HuH-7.5 (cell line): ENCODE data around the gene RNF220.

Experiments
- DNase-seq: peaks from one replicate; pipeline ENCODE4 v3.0.0; 2011; ENCODE audit warnings: low spot score

Gene RNF220

GRCh38 chr1:44407430-44408211, 2.6 kb downstream of the RNF220 start:
- peak; percentile 52 for DNase-seq

- no peak for DNase-seq
These were observed 3.1 kb downstream of the RNF220 start for GRCh38 chr1:44408212-44408582.

- peak; percentile 68 for DNase-seq
These were observed 3.9 kb downstream of the RNF220 start for GRCh38 chr1:44408632-44409602.

GRCh38 chr1:44409757-44410156, 4.7 kb downstream of the RNF220 start:
- DNase-seq = no peak

- no peak for DNase-seq
These were observed 6.8 kb downstream of the RNF220 start for GRCh38 chr1:44411861-44412260.

- DNase-seq = no peak
These were observed 7.5 kb downstream of the RNF220 start for GRCh38 chr1:44412601-44413000.

- DNase-seq = no peak
These were observed 8.7 kb downstream of the RNF220 start for GRCh38 chr1:44413740-44414139.

- DNase-seq = no peak
These were observed 10.0 kb downstream of the RNF220 start for GRCh38 chr1:44415013-44415412.

GRCh38 chr1:44416408-44416807, 11.4 kb downstream of the RNF220 start:
- no peak for DNase-seq

GRCh38 chr1:44417351-44418021, 12.4 kb downstream of the RNF220 start:
- no peak for DNase-seq

GRCh38 chr1:44418022-44418673, 13.1 kb downstream of the RNF220 start:
- no peak for DNase-seq

- DNase-seq = no peak
These were observed 14.8 kb downstream of the RNF220 start for GRCh38 chr1:44419901-44420300.

- no peak for DNase-seq
These were observed 15.5 kb downstream of the RNF220 start for GRCh38 chr1:44420535-44420934.

GRCh38 chr1:44421446-44421884, 16.4 kb downstream of the RNF220 start:
- no peak for DNase-seq

GRCh38 chr1:44422161-44422560, 17.1 kb downstream of the RNF220 start:
- no peak for DNase-seq

- no peak for DNase-seq
These were observed 18.8 kb downstream of the RNF220 start for GRCh38 chr1:44423591-44424537.

- no peak for DNase-seq
These were observed 19.7 kb downstream of the RNF220 start for GRCh38 chr1:44424747-44425146.

- DNase-seq = no peak
These were observed 20.5 kb downstream of the RNF220 start for GRCh38 chr1:44425341-44426082.

GRCh38 chr1:44431861-44432260, 26.8 kb downstream of the RNF220 start:
- DNase-seq = no peak

GRCh38 chr1:44433209-44433608, 28.2 kb downstream of the RNF220 start:
- no peak for DNase-seq
